Peyer's patch (tissue), 4 donors: ENCODE measurements around the gene PPIE. TPM values are rescaled to one million over a fixed set of nuclear protein-coding genes. Genes with fewer than 3 reads are reported as not detected.
"Not testable (repeated sequence)": the region's sequence is repeated elsewhere in the genome, so short reads cannot be mapped to it uniquely, and the experiment has no call there.

ENCODE experiments used
- DNase-seq, 3 donors: peaks; one replicate each; pipeline ENCODE4 v3.0.0-alpha.2; 2017 to 2019
- H3K27ac ChIP-seq, 4 donors: fragments of 200-600 bp; sonication (generic); one replicate each; pipeline ENCODE4 v1.5.1; 2016 to 2019
- H3K27me3 ChIP-seq, 2 donors: fragments of 200-600 bp; sonication (generic); one replicate each; pipeline ENCODE4 v1.5.1; 2019
- H3K36me3 ChIP-seq, 3 donors: fragments of 200-600 bp; sonication (generic); one replicate each; pipeline ENCODE4 v1.5.1; 2016 to 2019
- H3K4me1 ChIP-seq, 4 donors: fragments of 200-600 bp; sonication (generic); one replicate each; pipeline ENCODE4 v1.5.1; 2016 to 2019
- H3K4me3 ChIP-seq, 4 donors: fragments of 200-600 bp; sonication (generic); 1 replicate in 3 of 4; 2 replicates in 1 of 4; pipeline ENCODE4 v1.5.1; 2016 to 2019; ENCODE audit warnings: mild to moderate bottlenecking in 1 of 4
- H3K9me3 ChIP-seq, 4 donors: fragments of 200-600 bp; sonication (generic); one replicate each; pipeline ENCODE4 v1.5.1; 2016 to 2019; ENCODE audit warnings: mild to moderate bottlenecking in 1 of 4
- POLR2A ChIP-seq, 2 donors: fragments of 450-650 bp; IDR thresholded peaks; one replicate each; pipeline ENCODE4 v1.5.1; 2017; ENCODE audit warnings: antibody characterized with exemption in 2 of 2, mild to moderate bottlenecking in 2 of 2, moderate library complexity in 2 of 2
- total RNA-seq, 4 donors: library from RNA; depleted of rRNA; stranded (reverse); fragments of >200 nt; gene quantifications; one replicate each; pipeline ENCODE4 v1.1.0, GENCODE V29; 2016
- TF ChIP-seq, protein P1 (sequence below), 6 experiments: fragments of 450-650 bp in 4 of 6; fragments of 200-600 bp in 2 of 6; sonication (generic) in 1 of 6; IDR thresholded peaks; one replicate each; pipeline ENCODE4 v1.5.1; 2017 to 2019; ENCODE audit warnings: antibody characterized with exemption in 6 of 6, mild to moderate bottlenecking in 3 of 6, moderate library complexity in 1 of 6

Gene PPIE
- total RNA-seq, 4 donors from 2014 or later = 33.0 to 39.0 (median 37.0) TPM

DNA sequence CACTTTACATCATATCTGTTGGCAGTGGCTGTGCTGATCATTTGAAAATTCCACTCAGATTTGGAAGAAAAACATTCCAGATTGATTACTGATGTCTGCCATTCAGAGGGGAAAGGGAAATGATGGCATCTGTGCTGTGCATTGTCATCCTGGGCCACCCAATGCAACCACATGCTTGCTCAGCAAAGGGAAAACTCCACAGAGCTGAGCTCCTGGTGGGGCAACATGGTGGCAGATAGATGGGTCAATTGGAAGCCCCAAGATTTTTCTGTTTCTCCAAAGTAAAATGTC lies 20.7 kb downstream of the PPIE start:
- TF ChIP-seq, protein P1, sequence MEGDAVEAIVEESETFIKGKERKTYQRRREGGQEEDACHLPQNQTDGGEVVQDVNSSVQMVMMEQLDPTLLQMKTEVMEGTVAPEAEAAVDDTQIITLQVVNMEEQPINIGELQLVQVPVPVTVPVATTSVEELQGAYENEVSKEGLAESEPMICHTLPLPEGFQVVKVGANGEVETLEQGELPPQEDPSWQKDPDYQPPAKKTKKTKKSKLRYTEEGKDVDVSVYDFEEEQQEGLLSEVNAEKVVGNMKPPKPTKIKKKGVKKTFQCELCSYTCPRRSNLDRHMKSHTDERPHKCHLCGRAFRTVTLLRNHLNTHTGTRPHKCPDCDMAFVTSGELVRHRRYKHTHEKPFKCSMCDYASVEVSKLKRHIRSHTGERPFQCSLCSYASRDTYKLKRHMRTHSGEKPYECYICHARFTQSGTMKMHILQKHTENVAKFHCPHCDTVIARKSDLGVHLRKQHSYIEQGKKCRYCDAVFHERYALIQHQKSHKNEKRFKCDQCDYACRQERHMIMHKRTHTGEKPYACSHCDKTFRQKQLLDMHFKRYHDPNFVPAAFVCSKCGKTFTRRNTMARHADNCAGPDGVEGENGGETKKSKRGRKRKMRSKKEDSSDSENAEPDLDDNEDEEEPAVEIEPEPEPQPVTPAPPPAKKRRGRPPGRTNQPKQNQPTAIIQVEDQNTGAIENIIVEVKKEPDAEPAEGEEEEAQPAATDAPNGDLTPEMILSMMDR (IDR thresholded peaks at IDR 0.05) = no peak
- TF ChIP-seq POLR2A (IDR thresholded peaks at IDR 0.05) = no peak
- Histone ChIP-seq H3K36me3 (peaks cover 0 to 50% (median 0%) of the 10 kb centered on the region in 3 donors), H3K4me3 (no peak overlapping the region), H3K9me3 (no peaks in the 10 kb centered on the region), H3K27ac (no peak overlapping the region), H3K4me1 (no peaks in the 10 kb centered on the region), H3K27me3 (no peaks in the 10 kb centered on the region)
- DNase-seq = no peak

DNA sequence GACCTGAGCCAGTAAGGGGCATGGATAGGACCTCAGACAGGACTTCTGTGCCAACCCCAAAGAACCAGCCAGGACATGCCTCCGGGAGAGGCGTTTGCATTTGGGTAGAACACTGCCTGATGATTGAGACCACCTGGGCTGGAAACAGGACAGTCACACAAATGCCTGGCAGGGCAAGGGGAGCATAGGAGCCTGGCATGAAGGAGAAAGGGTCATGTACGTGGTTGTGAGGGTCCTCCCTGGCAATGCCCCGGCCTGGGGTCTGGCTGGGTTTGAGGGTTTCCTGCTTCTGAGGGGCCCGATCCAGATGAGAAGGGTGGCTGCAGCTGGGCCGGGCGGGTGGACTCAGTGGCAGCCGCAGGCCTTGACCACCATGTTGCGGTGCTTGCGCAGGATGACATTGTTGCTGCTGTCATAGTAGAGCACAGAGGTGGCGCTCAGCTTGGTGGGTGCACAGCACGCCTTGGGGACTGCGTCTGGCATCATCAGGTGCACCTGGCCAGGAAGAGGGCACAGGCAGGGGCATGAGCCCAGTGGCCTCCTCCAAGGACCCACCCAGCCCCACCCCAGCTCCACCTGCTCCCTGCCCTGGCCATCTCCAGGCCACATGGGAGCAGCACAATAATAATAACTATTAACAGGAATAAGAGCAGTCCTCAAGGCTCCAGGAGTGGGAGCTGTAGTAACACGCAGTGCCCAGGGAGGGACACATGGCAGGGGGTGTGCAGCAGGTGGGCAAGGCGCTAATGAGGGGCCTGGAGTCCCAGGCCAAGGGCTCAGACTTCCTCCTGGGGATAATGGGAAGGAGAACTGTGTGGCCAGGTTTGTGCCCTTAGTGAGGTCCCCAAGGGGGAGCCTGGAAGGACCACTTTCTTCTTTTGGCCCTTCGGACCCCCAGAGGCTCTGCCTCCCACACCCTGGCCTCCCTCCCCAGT lies 21.7 kb downstream of the PPIE start:
- Histone ChIP-seq H3K27me3 (no peaks in the 10 kb centered on the region), H3K4me3 (no peak overlapping the region), H3K27ac (no peak overlapping the region), H3K4me1 (no peaks in the 10 kb centered on the region), H3K9me3 (no peaks in the 10 kb centered on the region), H3K36me3 (peaks cover 0 to 41% (median 0%) of the 10 kb centered on the region in 3 donors)
- no peak for DNase-seq
- TF ChIP-seq, protein P1 (IDR thresholded peaks at IDR 0.05) = no peak
- TF ChIP-seq POLR2A (IDR thresholded peaks at IDR 0.05) = no peak

DNA sequence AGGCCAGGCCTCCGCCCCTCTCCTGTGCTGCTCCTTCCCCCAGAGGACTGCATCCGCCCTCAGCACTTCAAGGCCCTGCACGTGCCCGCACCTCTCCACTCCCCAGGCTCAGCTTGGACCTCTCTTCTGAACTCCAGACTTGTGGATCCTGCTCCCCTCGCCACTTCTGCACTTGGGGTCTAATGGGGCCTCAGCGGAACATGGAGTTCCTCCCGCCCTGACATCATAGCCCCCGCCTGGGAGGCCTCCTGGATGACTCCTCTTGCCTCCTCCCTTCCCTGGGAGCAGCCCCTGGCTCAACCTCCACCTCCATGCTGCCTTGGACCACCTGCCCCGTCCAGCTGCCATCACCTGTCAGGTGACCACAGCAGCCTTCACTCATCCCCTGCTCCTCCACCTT lies 22.3 kb downstream of the PPIE start:
- peaks cover 0 to 34% (median 0%) of the 10 kb centered on the region in 3 donors for H3K36me3 ChIP-seq
- TF ChIP-seq POLR2A (IDR thresholded peaks at IDR 0.05) = no peak
- no peak overlapping the region for H3K4me3 ChIP-seq

DNA sequence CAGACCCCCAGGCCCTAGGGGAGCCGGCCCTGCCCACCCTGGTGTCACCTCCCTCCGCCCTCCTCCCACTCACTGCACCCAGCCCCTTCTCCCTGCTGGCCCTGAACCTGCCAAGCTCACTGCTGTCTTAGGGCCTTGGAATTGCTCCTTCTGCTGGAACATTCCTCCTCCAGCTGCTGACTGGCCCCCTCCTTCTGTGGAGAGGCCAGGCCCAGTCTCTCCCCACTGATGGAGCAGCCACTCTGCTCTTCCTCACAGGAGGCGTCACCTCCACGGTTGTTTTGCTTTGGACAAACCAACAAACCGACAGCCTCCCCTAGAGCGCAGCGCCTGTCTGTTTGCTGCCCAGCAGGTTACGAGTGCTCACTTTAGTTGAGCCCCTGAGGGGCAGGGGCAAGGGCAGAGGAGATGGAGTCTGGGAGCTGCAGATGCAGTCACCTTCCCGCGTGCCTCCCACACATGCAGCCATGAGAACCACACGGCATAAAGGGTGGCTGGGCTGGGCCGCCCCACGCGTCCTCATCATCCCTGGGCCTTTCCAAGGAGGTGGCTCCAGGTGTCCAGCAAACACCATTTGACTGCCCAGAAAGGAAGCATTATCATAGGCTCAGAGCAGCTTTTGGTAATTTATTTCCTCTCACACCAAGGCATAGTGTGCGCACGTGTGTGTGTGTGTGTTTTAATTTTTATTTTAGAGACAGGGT lies 23.0 kb downstream of the PPIE start:
- H3K4me3 ChIP-seq = no peak overlapping the region
- peaks cover 0 to 27% (median 0%) of the 10 kb centered on the region in 3 donors for H3K36me3 ChIP-seq
- DNase-seq = no peak
- H3K27ac ChIP-seq = no peak overlapping the region
- no peaks in the 10 kb centered on the region for H3K9me3 ChIP-seq
- TF ChIP-seq, protein P1 (IDR thresholded peaks at IDR 0.05) = no peak
- TF ChIP-seq POLR2A (IDR thresholded peaks at IDR 0.05) = no peak
- H3K4me1 ChIP-seq = no peaks in the 10 kb centered on the region
- no peaks in the 10 kb centered on the region for H3K27me3 ChIP-seq

More for the DNA sequence above, 22.3 kb downstream of the PPIE start:
- Histone ChIP-seq H3K27me3 (no peaks in the 10 kb centered on the region), H3K27ac (no peak overlapping the region), H3K9me3 (no peaks in the 10 kb centered on the region), H3K4me1 (no peaks in the 10 kb centered on the region)
- DNase-seq = no peak

DNA sequence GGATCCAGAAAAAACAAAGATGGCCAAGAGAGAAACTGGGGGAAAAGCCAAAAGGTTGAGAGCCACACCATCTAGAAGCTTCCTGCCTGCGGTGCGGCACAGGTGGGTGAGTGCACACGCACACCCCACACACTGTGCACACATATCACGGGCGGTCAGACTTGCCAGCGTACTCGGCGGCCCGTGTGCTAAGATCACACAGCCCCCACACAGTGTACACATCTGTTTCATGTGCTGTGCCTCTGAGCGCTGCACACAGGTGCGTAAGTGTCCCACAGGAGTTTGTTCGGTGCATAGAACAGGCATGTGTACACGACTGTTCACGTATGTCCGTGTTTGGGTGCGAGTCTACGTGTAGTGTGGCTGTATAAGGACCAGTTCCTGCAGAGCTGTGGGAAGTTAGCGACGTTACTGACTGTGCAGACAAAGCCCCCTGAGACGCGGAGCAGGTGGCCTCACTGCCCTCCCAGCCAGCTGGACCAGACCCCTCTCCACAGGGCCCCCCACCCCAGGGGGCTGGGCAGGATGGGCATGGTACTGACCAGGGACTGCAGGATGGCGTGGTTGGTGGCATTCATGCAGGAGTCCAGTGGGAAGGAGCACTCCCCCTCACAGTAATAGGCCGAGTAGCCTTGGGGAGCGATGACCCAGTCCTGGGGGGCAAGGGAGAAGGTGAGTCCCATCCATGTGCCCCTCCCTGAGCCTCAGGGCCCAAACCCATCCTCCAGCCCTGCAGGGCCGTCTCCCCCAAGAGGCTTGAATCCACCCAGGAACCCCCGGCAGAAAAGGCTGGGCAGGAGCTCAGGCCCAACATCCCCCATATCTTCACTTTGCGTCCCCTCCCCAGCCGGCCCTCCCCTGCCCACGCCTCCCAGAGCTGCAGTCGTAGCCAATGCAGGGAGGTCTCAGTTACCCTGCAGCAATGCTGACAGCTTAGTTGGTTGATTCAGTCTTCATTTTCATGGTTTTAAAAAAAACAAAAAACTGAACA lies 24.2 kb downstream of the PPIE start:
- Histone ChIP-seq H3K27ac (no peak overlapping the region), H3K36me3 (peaks cover 0 to 17% (median 0%) of the 10 kb centered on the region in 3 donors), H3K4me3 (no peak overlapping the region), H3K27me3 (no peaks in the 10 kb centered on the region), H3K9me3 (no peaks in the 10 kb centered on the region), H3K4me1 (no peaks in the 10 kb centered on the region)
- DNase-seq = peak in 1 of 3 donors; percentile 24
- TF ChIP-seq POLR2A (IDR thresholded peaks at IDR 0.05) = no peak
- TF ChIP-seq, protein P1 (IDR thresholded peaks at IDR 0.05) = no peak

DNA sequence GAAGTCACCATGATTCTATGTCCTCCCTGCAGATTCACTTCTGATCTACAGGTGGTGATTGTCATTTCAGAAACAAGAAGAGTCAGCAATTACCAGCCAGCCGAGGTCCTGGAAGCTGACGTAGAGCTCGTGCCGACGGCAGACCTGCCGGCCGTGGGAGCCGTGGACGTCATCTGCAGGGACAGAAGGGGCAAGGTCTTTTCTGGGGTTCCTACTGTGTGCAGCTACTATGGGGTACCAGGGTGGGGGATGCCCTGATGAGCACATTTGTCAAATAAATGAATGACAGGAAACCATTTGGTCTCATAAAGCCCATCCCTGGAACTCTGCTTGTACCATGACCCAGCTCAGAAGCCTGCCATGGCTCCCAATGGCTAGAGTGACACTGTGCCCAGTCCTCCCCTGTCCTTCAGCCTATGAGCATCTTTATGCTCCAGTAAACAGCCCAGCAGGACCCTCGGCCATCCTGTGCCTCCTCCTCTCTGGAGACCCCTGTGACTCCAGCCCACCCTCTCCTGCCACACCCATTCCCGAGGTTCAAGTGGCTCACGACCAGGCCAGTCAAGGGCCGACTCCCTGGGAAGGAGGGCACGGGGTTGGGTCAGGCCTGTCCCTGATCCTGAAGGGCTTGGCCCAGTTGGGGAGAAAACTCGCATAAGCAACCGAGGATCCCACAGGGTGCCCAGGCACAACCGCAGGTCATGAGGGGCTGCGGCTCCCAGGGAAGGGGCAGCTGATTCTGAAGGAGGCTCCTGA lies 25.1 kb downstream of the PPIE start:
- not testable (repeated sequence) for DNase-seq, H3K36me3 ChIP-seq, H3K27me3 ChIP-seq, H3K9me3 ChIP-seq, H3K27ac ChIP-seq, H3K4me3 ChIP-seq, H3K4me1 ChIP-seq

DNA sequence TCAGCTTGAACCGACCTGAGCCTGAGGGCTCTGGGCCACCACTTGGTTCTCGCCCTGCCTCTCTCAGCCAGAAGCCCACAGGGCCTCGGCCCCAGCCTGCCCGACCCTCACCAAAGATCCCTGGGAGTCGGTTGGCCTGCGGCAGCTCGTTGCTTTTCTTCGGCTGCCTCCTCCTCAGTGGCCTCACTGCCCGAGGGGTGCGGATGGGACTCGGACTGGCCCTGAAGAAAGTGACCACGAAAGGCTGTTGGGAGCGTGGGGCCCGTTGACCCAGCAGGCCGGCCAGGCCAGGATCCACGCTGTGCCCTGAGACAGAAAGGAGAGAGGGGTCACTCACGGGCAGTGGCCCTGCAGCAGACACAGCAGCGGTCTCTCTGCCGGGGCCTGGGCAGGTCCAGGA lies 25.8 kb downstream of the PPIE start:
- not testable (repeated sequence) for H3K27me3 ChIP-seq, DNase-seq

DNA sequence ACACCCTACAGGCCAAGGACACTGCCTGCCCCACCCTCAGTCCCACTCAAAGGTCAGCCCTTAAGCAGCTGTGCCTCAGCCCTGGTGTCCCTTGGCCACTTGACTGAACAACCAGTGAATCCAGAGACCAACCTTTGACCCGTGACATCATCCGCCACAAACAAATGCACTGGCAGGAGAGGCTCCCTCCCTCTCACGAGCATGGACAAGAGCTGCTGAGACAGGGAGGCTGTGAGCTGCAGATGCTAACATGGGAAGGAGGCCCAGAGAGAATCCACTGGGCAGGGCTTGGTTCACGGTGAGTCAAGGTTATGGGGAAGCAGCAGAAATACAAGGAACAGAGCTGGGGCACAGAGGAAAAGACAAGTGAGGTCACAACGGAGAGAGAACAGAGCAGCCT lies 27.8 kb downstream of the PPIE start:
- DNase-seq = peak in 1 of 3 donors; percentile 57
- not testable (repeated sequence) for H3K9me3 ChIP-seq, H3K36me3 ChIP-seq, H3K4me3 ChIP-seq, H3K27me3 ChIP-seq, H3K4me1 ChIP-seq
- H3K27ac ChIP-seq = peak overlapping the region in 2 of 4 donors; percentile 48 to 76

More for the DNA sequence above, 25.8 kb downstream of the PPIE start:
- H3K4me3 ChIP-seq, H3K4me1 ChIP-seq, H3K36me3 ChIP-seq, H3K27ac ChIP-seq, H3K9me3 ChIP-seq: not testable (repeated sequence)

DNA sequence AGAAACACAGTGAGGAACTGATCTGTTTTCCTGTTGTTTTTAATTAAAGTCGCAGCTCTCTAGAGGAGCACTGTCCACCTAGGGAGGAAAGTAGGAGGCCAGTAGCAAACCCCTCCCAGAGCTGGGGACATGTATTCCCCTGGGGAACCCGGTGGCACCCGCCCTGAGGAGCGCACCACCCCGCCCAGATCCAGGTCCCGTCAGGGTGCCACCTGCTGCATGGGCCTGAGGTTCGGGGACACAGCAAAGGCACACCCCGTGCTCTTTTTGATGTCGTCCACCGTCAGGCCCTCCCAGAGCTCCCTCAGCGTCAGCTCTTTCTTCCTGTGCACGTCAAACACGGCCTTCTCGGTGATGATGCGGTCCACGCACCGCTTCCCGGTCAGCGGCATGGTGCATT lies 30.8 kb downstream of the PPIE start:
- H3K36me3 ChIP-seq, H3K27me3 ChIP-seq, H3K27ac ChIP-seq, H3K4me1 ChIP-seq, H3K4me3 ChIP-seq, DNase-seq, H3K9me3 ChIP-seq: not testable (repeated sequence)
